SK-MEL-5 (cell line): ENCODE data around the gene RTTN. TPM values are rescaled to one million over a fixed set of nuclear protein-coding genes. Genes with fewer than 3 reads are reported as not detected.
"Not testable (repeated sequence)": the region's sequence is repeated elsewhere in the genome, so short reads cannot be mapped to it uniquely, and the experiment has no call there.

Source experiments
- DNase-seq: peaks from one replicate; pipeline ENCODE4 v3.0.0-alpha.2; 2016; ENCODE audit warnings: low read depth, low spot score
- in situ Hi-C: cut with HindIII; loops from 2 replicates; pipeline ENCODE4 v1.10.0; 2016; ENCODE audit warnings: low sequenced_read_pairs, high pct_unique_total_duplicates, low pct_unique_long_range_greater_than_20kb
- polyA plus RNA-seq, 2 experiments: library from polyadenylated mRNA; depleted of rRNA; stranded (reverse); fragments of >200 nt; gene quantifications; 2 replicates each; pipeline ENCODE4 v1.2.3, GENCODE V29; 2015
- total RNA-seq: library from RNA; depleted of rRNA; stranded (reverse); fragments of >200 nt; shearing (Covaris generic); gene quantifications from 2 replicates; pipeline ENCODE4 v1.2.3, GENCODE V29; 2014; rRNA removed

Gene RTTN, protein sequence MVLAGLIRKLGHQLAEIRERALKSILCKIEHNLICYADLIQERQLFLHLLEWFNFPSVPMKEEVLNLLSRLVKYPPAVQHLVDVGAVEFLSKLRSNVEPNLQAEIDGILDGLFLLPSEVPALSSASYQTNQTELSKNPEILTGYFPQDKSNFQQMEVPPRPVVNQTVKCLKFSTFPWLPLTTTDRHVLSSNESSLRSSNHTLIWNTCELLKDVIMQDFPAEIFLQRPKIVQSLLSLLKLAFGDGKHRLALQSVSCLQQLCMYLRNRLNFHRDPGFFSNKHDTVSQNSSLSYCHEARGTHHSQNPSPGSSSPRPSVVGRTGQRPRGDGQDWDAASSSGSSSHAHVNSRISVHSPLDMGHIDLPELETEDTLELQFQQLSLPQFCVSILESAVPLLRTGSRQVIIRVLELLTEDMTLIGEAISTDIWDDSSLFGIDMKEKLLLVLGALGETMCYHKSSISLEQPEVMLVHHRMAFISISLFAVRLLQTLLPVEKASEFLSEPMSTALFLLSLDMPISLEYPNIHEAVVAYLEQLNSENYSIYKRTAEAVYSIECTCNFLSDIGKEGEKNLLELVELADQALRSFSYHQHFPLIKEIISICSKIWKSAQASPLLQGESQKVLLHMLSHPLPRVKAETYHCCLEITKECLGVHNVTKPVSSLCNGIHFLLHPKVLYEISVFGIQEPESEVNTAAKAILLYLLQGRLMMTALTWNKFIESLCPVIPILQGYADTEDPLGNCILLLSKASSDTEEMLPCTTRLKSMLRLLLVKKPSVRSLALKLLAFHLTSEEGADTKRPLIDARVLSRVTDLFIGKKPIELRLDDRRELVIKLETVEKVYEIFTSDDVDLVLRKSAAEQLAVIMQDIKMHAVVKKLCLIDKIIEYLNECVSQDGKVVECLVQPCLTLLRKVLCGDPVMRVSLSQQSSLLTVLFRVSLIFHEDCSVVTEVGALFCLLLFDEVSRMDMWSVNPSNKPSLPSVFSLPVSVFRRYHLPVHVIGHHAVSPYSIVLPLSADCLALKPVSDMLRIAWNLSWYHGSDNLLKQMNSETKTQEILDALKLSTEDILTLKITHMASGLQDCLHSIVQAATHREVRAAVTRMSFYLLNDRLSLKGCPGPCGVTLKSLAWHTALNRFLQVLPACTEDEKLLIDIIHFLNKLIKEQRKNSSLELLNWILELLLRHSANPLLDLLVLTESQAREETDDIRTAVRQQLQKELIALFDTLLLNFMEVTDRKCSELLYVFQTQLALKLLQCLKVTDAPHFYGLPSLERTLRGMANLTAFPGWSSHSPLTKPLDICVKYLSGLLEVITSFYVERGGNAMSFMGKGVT (N-terminal part only)
- 21.7 and 23.3 TPM in 2 replicates for total RNA-seq
- 10.2 and 12.7 TPM in 2 replicates for polyA plus RNA-seq (2015; cell fraction: cytosol; rRNA removed)
- polyA plus RNA-seq (2015; cell fraction: nucleus; rRNA removed), result 37.9 and 39.7 TPM in 2 replicates

DNA sequence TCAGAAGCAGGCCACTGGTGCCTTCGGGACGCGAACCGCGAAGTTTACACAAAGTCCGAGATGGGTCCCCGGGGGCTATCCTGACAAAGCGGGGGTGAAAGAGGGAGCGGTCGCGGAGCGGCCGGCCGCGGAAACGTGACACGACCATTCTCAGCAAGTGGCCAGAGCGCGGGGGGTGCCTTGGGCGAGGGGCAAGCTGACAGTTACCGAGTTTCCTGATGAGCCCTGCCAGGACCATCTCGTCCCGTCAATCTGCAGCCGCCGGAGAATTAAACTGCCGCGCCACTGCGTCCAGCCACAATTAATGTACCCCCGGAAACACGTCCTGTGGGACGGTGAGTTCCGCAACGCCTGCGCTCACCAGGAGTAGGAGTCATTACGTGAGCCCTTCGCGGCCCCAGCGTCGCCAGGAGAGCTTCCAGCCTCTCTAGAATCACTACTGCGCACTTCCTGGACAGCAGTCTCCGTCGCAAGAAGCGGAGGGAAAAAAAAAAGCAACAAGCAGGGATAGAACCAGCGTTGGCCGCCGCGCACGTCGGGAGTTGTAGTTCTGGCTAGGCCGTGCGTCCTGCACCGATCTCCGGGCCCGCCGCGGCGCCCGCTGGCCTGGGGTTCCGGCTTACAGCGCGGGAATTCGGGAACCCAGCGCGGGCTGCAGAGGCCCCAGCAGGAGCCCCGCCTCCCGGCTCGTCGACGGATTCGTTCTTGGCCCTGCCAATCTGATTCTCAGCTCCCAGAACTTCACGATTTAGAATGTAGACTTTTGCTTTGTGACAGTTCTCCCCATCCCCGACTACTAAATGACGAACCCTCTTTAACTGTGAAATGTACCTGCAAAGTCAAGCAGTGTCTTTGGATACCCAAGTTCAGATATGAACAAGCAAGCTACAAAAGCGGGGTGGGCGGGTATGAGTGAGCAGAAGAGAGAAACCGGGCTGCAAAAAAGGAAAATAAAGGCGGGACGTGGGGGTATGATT lies at the start of gene RTTN:
TSS of gene RTTN (minus strand) at position 267 of the 977 bp plus-strand sequence. CDS start at position 238, 29 bp downstream.
- in situ Hi-C loops, result no loop called here
- peak; percentile 92 for DNase-seq

DNA sequence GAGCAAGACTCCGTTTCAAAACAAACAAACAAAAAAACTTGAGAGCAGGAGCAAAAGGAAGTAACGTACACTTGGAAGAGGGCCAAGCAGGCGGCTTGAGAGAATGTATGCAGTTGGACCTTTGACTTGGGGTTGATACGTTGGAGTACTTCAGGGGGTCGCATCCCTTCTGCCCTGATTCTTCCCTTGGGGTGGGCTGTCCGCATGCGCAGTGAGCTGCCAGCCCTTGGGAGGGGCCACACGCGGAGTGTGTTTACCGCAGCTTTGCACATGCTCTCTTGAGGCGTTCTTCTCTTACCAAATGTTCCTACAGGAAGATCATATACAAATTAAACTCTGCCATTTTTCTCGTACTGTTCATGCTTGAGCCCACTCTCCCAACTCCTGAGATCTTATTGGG lies 45.3 kb upstream of the RTTN start:
- in situ Hi-C loops, result no loop called here
- no peak for DNase-seq

DNA sequence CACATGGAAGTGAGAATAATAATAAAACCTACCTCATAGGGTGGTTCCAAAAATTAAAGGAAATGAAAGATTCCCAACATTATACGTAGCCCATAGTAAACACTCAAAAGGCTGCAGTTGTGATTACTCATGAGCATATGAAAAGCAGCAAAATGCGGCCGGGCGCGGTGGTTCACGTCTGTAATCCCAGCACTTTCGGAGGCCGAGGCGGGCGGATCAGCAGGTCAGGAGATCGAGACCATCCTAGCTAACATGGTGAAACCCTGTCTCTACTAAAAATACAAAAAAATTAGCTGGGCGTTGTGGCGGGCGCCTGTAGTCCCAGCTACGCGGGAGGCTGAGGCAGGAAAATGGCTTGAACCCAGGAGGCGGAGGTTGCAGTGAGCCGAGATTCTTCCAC lies 44.4 kb upstream of the RTTN start:
- DNase-seq, in situ Hi-C loops: not testable (repeated sequence)

DNA sequence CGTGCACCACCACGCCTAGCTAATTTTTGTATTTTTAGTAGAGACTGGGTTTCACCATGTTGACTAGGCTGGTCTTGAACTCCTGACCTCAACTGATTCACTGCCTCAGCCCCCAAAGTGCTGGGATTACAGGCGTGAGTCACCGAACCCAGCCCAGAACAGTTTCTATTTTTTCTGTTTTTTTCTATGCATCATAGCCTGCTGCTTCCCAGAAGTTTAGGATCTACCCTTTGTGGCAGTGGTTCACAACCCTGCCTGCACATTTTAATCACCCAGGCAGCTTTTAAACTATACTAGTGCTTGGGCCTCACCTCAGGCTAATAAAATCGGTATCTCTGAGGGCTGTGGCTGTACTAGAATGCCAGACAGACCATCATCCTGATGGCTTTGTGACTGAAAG lies 43.6 kb upstream of the RTTN start:
- in situ Hi-C loops, result no loop called here
- no peak for DNase-seq

DNA sequence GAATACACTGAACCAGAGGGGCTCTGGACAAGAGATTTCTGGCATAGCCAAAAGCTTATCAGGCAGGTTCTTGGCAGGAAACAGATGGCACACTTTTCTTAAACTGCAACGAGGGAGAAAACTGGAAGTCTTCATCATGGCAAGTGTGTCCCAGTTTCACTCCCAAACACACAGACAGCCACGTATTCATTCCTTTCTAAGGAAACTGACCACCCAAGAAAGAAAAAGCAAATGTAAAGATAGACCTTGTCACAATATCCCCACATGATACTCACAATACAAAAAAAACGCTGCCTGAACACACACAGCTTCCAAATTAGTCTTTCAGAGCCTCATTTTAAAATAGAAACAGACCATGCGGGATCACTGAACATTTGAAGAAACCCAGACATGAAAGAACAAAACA lies 40.6 kb upstream of the RTTN start:
- in situ Hi-C loops, result no loop called here
- peak; percentile 46 for DNase-seq

DNA sequence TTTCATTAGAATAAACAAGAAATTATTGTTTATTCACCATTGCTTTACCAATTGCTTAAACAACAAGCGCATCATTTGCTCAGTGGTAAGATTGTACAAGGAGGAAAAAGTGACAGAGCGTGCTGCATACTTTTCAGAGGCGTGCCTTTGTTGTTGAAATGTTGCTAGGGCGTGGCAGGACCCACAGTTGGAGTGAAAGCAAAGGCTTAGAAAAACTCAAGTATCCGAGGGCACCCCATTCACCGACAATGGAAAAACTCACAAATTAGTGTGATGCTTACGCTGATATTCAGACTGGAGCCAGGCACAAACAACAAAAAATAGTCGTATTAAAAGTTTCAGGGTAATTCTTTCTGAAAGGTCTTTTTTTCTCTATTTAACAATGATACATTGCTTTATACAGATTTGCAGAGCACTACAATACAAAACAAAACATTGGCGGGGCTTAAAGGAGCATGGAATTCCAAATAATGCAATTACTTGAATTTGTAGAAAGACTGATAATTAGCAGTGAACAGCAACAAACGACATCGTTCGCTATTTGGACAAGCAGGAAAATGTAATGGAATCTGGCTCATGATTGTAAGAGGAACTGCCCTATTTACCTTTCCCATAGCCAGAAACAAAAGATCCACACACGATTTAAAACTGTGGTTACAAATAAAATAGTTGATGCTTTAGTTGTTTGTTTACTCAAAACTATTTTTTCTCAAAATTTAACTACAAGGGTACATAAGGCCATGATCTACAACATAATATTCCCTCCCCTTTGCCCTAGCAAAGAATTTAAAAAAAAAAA lies 37.8 kb upstream of the RTTN start:
- no peak for DNase-seq
- in situ Hi-C loops, result no loop called here

DNA sequence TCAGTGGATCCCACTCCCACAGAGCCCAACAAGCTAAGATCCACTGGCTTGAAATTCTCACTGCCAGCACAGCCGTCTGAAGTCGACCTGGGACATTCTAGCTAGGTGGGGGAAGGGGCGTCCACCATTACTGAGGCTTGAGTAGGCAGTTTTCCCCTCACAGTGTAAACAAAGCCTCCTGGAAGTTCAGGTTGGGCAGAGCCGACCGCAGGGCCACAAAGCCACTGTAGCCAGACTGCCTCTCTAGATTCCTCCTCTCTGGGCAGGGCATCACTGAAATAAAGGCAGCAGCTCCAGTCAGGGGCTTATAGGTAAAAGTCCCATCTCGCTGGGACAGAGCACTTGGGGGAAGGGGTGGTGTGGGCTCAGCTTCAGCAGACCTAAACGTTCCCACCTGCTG lies 31.4 kb upstream of the RTTN start:
- DNase-seq, in situ Hi-C loops: not testable (repeated sequence)

DNA sequence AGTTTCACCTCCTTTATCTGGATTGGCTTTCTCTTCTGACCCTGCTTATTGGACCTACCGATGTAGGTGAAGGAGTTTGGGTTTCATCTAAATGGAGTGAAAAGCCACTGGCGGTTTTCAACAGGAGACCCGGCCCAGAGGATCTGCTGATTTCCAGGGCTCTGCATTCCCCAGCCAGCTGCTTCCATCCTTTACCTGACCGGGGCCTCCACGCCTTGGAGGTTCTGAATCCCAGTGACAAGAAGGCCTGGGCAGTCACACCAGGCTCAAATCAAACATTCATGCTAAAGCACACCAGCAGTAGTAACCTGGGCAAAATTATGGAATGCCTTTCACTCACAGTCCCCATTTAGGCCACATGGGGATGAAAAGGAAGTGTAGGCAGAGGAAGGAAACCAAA lies 30.0 kb upstream of the RTTN start:
- in situ Hi-C loops, result no loop called here
- no peak for DNase-seq

DNA sequence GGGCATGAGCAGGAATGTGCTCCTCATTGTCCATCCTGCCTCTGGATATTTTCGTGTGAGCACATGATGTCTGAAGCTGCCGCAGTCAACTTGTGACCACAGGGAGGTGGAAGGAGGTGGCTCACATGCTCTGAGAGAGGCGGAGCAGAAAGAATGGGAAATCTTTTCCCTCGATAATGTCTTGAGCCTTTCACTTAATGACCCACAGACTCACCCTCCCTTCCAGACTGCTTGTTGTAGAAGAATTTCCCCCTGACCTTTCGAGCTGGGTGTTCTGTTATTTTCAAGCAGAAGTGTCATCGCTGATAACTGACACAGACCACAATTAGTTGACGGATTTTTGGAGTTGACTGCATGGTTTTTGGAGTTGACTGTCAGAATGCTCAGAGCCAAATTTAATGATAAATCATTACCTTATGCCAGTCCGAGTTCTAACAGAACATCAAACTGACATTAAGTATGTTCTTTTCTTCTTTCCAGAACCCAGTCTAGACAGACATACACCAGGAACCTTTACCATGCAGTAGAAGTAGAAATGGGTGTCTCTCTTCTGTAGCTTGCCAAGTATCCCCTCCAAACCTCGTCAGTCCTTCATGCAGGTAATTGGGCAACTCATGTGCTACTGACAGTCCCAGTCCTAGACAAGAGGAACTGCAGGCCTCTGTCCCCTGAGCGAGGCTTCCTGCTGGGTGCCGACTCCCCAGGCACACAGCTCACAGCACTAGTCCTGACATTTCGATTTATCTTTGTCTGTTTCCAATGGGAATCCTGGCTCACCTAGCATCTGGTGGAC lies 29.4 kb upstream of the RTTN start:
- peak; percentile 97 for DNase-seq
- in situ Hi-C loops, result no loop called here

DNA sequence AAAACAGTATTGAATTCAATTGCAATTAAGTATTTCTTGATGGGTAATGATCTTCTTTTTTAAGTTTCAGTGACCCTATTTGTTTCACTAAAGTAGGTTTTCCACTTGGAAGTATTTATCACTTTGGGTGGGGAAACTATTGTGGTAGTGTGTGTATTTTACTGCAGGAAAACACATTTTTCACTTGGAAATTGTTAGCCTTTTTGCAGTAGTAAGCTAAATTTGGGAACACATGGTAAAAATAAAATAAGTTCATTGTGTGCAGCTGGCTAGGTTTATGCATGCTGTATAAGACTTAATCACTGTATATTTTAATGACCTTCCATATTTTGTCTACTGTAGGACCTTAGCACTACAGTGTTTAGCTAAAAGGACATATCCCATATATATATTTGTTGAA lies 28.5 kb upstream of the RTTN start:
- in situ Hi-C loops, result no loop called here
- peak; percentile 21 for DNase-seq

DNA sequence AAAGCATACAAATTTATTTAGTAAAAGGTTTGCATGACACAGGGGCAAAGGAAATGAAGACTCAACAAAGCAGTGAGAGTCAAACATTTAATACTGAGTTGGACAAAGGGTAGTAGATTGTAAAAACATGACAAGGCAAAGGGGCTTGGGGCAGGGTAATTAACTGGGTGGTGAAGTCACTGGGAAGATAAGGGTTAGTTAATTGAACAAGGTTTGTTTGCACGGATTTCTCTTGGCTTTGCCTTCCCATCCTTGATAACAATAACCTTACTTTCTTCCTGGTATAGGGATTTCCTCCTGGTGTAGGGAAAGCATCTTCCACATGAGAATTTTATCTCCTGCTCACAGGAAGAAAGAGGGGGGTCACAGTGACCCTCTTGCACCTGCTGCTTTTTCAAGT lies 26.8 kb upstream of the RTTN start:
- in situ Hi-C loops, result no loop called here
- DNase-seq, result no peak

DNA sequence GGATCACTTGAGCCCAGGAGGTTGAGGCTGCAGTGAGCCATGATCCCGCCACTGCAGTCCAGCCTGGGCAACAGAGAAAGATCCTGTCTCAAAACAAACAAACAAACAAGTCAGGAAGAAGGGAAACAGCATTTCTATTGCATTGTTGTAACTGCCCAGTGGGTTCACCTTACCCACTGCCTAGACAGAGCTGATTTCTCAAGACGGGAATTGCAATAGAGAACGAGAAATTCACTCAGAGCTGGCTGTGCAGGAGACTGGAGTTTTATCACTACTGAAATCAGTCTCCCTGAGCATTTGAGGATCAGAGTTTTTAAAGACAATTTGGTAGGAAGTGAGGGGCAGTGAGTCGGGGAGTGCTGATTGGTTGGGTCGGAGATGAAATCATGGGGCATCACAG lies 24.2 kb upstream of the RTTN start:
- no peak for DNase-seq
- in situ Hi-C loops, result no loop called here

DNA sequence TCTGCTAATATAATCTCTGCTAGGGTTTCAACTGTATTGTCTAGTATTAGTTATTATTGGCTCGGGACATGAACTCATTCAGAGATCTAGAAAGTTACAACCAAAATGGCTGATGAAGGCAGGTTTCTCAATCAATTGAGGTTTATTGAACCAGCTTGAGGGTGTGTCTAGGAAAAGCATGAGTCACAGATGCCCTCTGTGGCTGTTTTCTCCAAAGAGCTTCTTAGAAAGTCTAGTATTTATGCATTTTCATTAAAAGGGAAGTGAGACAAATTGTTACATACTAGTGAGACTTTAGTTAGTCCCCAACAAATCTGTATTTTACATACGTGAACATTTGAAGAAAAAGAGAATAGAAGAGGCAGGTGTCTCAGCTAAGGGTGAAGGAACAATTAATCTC lies 23.0 kb upstream of the RTTN start:
- in situ Hi-C loops, result no loop called here
- no peak for DNase-seq

DNA sequence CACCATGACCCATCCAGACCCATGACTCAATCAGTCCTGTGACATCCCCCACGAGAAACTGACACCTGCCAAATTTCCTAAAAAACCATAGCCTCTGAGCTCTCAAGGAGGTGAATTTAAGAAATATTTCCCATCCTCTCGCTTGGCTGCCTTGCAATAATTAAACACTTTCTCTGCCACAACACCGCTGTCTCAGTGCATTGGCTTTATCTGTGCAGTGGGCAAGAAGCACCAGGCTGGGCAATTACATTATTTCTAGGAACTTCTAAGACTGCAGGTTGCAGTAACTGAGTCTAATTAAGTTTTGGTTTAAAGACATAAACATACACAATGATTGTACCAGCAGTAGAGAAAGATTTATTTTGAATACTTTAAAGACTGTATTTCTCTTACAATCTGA lies 22.0 kb upstream of the RTTN start:
- in situ Hi-C loops, result no loop called here
- no peak for DNase-seq

DNA sequence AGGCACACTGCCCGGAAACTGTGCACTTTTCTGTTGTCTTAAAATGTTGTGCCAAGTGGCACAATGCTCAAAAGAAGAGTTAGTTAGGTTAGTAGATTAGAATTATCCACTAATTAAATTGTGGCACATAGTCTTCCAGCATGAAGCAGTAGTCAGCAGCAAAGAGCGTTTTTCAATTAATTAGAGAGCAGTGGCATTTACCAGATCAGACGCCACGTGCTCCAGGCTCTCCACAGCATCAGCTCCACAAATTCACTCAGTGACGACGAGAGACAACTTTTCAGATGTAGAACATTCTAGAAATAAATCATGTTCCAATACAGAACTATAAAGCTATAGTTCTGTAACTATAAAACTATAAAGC lies 16.4 kb upstream of the RTTN start:
- in situ Hi-C loops, result no loop called here

More for the DNA sequence above, 16.4 kb upstream of the RTTN start:
- no peak for DNase-seq
